Breast epithelium (tissue), 4 donors: Measurements from ENCODE around the gene PADI4. TPM values are rescaled to one million over a fixed set of nuclear protein-coding genes. Genes with fewer than 3 reads are reported as not detected.
A peak's percentile ranks its signal among the peaks of the same experiment; 100 is the strongest.
"Not testable (repeated sequence)": the region's sequence is repeated elsewhere in the genome, so short reads cannot be mapped to it uniquely, and the experiment has no call there.

Experiments
- DNase-seq, 2 donors: peaks; one replicate each; pipeline ENCODE4 v3.0.0-alpha.2; 2019; ENCODE audit warnings: low spot score in 2 of 2
- H3K27ac ChIP-seq, 2 donors: fragments of 200-600 bp; sonication (generic) in 1 of 2; one replicate each; pipeline ENCODE4 v1.5.1; 2016 to 2019; ENCODE audit warnings: mild to moderate bottlenecking in 1 of 2
- H3K27me3 ChIP-seq, 2 donors: fragments of 200-600 bp; sonication (generic) in 1 of 2; one replicate each; pipeline versions ENCODE4 v1.5.1 to v1.6.0; 2017 to 2019; ENCODE audit warnings: control low read depth in 1 of 2, mild to moderate bottlenecking in 1 of 2
- H3K36me3 ChIP-seq: fragments of 200-600 bp; one replicate; pipeline ENCODE4 v1.5.1; 2019
- H3K4me1 ChIP-seq, 2 donors: fragments of 200-600 bp; sonication (generic); one replicate each; pipeline ENCODE4 v1.5.1; 2016 to 2019; ENCODE audit warnings: control low read depth in 1 of 2
- H3K4me3 ChIP-seq, 3 donors: fragments of 200-600 bp; sonication (generic); 1 replicate in 2 of 3; 2 replicates in 1 of 3; pipeline ENCODE4 v1.5.1; 2016 to 2019; ENCODE audit warnings: mild to moderate bottlenecking in 3 of 3, moderate library complexity in 2 of 3
- H3K9me3 ChIP-seq, 2 donors: fragments of 200-600 bp; sonication (generic) in 1 of 2; one replicate each; pipeline ENCODE4 v1.5.1; 2016 to 2019; ENCODE audit warnings: control low read depth in 1 of 2
- CTCF ChIP-seq, 3 donors: fragments of 450-650 bp; IDR thresholded peaks; one replicate each; pipeline ENCODE4 v1.5.1; 2016 to 2017; ENCODE audit warnings: antibody characterized with exemption in 3 of 3, mild to moderate bottlenecking in 3 of 3, moderate library complexity in 3 of 3
- POLR2A ChIP-seq: fragments of 450-650 bp; IDR thresholded peaks from one replicate; pipeline ENCODE4 v1.6.1; 2016; ENCODE audit warnings: antibody characterized with exemption, mild to moderate bottlenecking, moderate library complexity
- POLR2AphosphoS5 ChIP-seq, 3 donors: sonication (generic); formaldehyde crosslinking; IDR thresholded peaks; one replicate each; pipeline ENCODE4 v1.6.1; 2017; ENCODE audit warnings: antibody characterized with exemption in 3 of 3
- intact Hi-C: fragments of 100-400 bp; cut with DNase I; formaldehyde crosslinking; loops from one replicate; pipeline ENCODE4 v1.15.1; 2023; ENCODE audit warnings: low total_unique reads
- total RNA-seq, 3 donors: library from RNA; depleted of rRNA; stranded (reverse); fragments of >200 nt; gene quantifications; one replicate each; pipeline ENCODE4 v1.1.0, GENCODE V29; 2016

Gene PADI4
- total RNA-seq, 3 donors from 2014 or later = 1.3 TPM; not detected in 2

GRCh38 chr1:17314491-17314971, 6.5 kb downstream of the PADI4 start:
- H3K4me3 ChIP-seq = no peak overlapping the region
- TF ChIP-seq CTCF (IDR thresholded peaks at IDR 0.05) = no peak
- no peak overlapping the region for H3K27ac ChIP-seq
- DNase-seq = peak in 1 of 2 donors; percentile 27
- no peaks in the 10 kb centered on the region for H3K4me1 ChIP-seq
- no peaks in the 10 kb centered on the region for H3K9me3 ChIP-seq
- no peaks in the 10 kb centered on the region for H3K27me3 ChIP-seq
- no peaks in the 10 kb centered on the region for H3K36me3 ChIP-seq
- intact Hi-C loops = no loop called here

- Histone ChIP-seq H3K27me3 (no peaks in the 10 kb centered on the region), H3K27ac (no peak overlapping the region), H3K9me3 (peaks cover 0 to 7% of the 10 kb centered on the region in 2 donors), H3K4me1 (no peaks in the 10 kb centered on the region), H3K4me3 (no peak overlapping the region), H3K36me3 (no peaks in the 10 kb centered on the region)
- intact Hi-C loops = no loop called here
- DNase-seq = no peak
- TF ChIP-seq POLR2A = no peak
- no peak for TF ChIP-seq POLR2AphosphoS5 (IDR thresholded peaks at IDR 0.05)
- TF ChIP-seq CTCF (IDR thresholded peaks at IDR 0.05) = no peak
Measured at GRCh38 chr1:17315542-17316130, 7.6 kb downstream of the PADI4 start.

- peaks cover 0 to 7% of the 10 kb centered on the region in 2 donors for H3K9me3 ChIP-seq
- H3K27me3 ChIP-seq = no peaks in the 10 kb centered on the region
- H3K4me1 ChIP-seq = no peaks in the 10 kb centered on the region
- H3K36me3 ChIP-seq = no peaks in the 10 kb centered on the region
- H3K4me3 ChIP-seq = no peak overlapping the region
- intact Hi-C loops = no loop called here
- H3K27ac ChIP-seq = no peak overlapping the region
- DNase-seq = no peak
- TF ChIP-seq POLR2AphosphoS5 (IDR thresholded peaks at IDR 0.05) = no peak
Measured at GRCh38 chr1:17316704-17317103, 8.7 kb downstream of the PADI4 start.

GRCh38 chr1:17318262-17318661, 10.3 kb downstream of the PADI4 start:
- Histone ChIP-seq H3K9me3 (peaks cover 0 to 7% of the 10 kb centered on the region in 2 donors), H3K27ac (no peak overlapping the region), H3K4me1 (no peaks in the 10 kb centered on the region)

GRCh38 chr1:17319561-17320350, 11.8 kb downstream of the PADI4 start:
- Histone ChIP-seq H3K36me3 (no peaks in the 10 kb centered on the region), H3K27me3 (no peaks in the 10 kb centered on the region), H3K9me3 (peaks cover 0 to 7% of the 10 kb centered on the region in 2 donors), H3K4me1 (no peaks in the 10 kb centered on the region), H3K27ac (no peak overlapping the region), H3K4me3 (no peak overlapping the region)
- DNase-seq = no peak
- intact Hi-C loops = no loop called here
- no peak for TF ChIP-seq POLR2A
- no peak for TF ChIP-seq CTCF (IDR thresholded peaks at IDR 0.05)
- no peak for TF ChIP-seq POLR2AphosphoS5 (IDR thresholded peaks at IDR 0.05)

More at GRCh38 chr1:17318262-17318661, 10.3 kb downstream of the PADI4 start:
- no peak for DNase-seq
- intact Hi-C loops = no loop called here
- TF ChIP-seq POLR2A (no peak), CTCF (IDR thresholded peaks at IDR 0.05) (no peak), POLR2AphosphoS5 (IDR thresholded peaks at IDR 0.05) (no peak)
- no peaks in the 10 kb centered on the region for H3K27me3 ChIP-seq
- H3K4me3 ChIP-seq = no peak overlapping the region
- H3K36me3 ChIP-seq = no peaks in the 10 kb centered on the region

- H3K36me3 ChIP-seq, H3K9me3 ChIP-seq, intact Hi-C loops, DNase-seq, H3K27ac ChIP-seq, H3K4me3 ChIP-seq, H3K4me1 ChIP-seq, H3K27me3 ChIP-seq: not testable (repeated sequence)
Measured at GRCh38 chr1:17321857-17322390, 13.9 kb downstream of the PADI4 start.
